Endothelial cell of umbilical vein (primary cell): ENCODE results near the gene VCP. TPM values are rescaled to one million over a fixed set of nuclear protein-coding genes. Genes with fewer than 3 reads are reported as not detected.

Experiments used
- BruUV-seq: library from RNA; stranded (reverse); fragments of 400-500 nt; replicated peaks from 2 replicates; lab custom pipeline; 2021; lab: Mats Ljungman, UMichigan
- CTCF ChIA-PET: fragments of 300-600, 350-600 bp; sonication (Branson Sonifier 250); formaldehyde crosslinking; loops from one replicate; lab custom pipeline; 2021; ENCODE audit warnings: antibody characterized with exemption, inconsistent platforms; lab: Charles Lee
- POLR2A ChIA-PET: fragments of 300-600, 350-600 bp; sonication (Branson Sonifier 250); formaldehyde crosslinking; loops from one replicate; lab custom pipeline; 2021; ENCODE audit warnings: antibody characterized with exemption, inconsistent platforms; lab: Charles Lee
- DNase-seq: peaks from one replicate; pipeline ENCODE4 v3.0.0-alpha.2; 2011; ENCODE audit warnings: low read depth, low spot score
- FAIRE-seq: peaks from 2 replicates; lab custom pipeline; 2011; peaks lifted over from hg19 to GRCh38; lab: Jason Lieb, UNC
- H2AFZ ChIP-seq: 2 replicates; pipeline ENCODE4 v1.6.0; 2012; ENCODE audit warnings: low read depth, low read length, control low read depth, inconsistent platforms
- H3K27ac ChIP-seq: 2 replicates; pipeline ENCODE4 v1.5.1; 2011; ENCODE audit warnings: low read depth, mild to moderate bottlenecking, control low read depth, low read length, moderate library complexity; ENCODE audit not compliant: insufficient read depth
- H3K27me3 ChIP-seq, 2 experiments: 2 replicates each; pipeline versions ENCODE4 v1.6.0 to v1.6.1; 2011; ENCODE audit warnings: low read length in 2 of 2, mixed read lengths in 1 of 2; ENCODE audit not compliant: control insufficient read depth in 2 of 2, insufficient read depth in 2 of 2
- H3K36me3 ChIP-seq, 2 experiments: 2 replicates in 1 of 2; 3 replicates in 1 of 2; pipeline ENCODE4 v1.5.1; 2011; ENCODE audit warnings: low read length in 2 of 2, mild to moderate bottlenecking in 1 of 2, moderate library complexity in 1 of 2; ENCODE audit not compliant: control insufficient read depth in 2 of 2, insufficient read depth in 2 of 2; ENCODE audit errors: extremely low read depth in 1 of 2
- H3K4me1 ChIP-seq: 3 replicates; pipeline ENCODE4 v1.5.1; 2011; ENCODE audit warnings: mild to moderate bottlenecking, low read length; ENCODE audit not compliant: control insufficient read depth, insufficient read depth; ENCODE audit errors: extremely low read depth
- H3K4me2 ChIP-seq: 2 replicates; pipeline ENCODE4 v1.6.1; 2011; ENCODE audit warnings: low read length, control low read depth, mixed read lengths; ENCODE audit not compliant: insufficient read depth
- H3K4me3 ChIP-seq, 3 experiments: fragments of 200-600 bp in 1 of 3; sonication (generic), shearing (Covaris generic) in 1 of 3; replicated peaks in 1 of 3; 2 replicates each; pipeline ENCODE4 v1.5.1; 2011 to 2016; ENCODE audit warnings: control low read depth in 3 of 3, low read length in 3 of 3, mild to moderate bottlenecking in 2 of 3, inconsistent platforms in 1 of 3, low read depth in 1 of 3, moderate library complexity in 1 of 3; ENCODE audit not compliant: insufficient read depth in 1 of 3
- H3K79me2 ChIP-seq: 2 replicates; pipeline ENCODE4 v1.6.0; 2012; ENCODE audit warnings: low read length, inconsistent platforms; ENCODE audit not compliant: control insufficient read depth, insufficient read depth
- H3K9ac ChIP-seq: replicated peaks from 2 replicates; pipeline ENCODE3; 2011; ENCODE audit warnings: low read length, control low read depth; ENCODE audit not compliant: insufficient read depth; ENCODE audit errors: extremely low read depth
- H3K9me1 ChIP-seq: replicated peaks from 3 replicates; pipeline ENCODE4 v1.6.0; 2011; ENCODE audit warnings: mild to moderate bottlenecking, low read length; ENCODE audit not compliant: control insufficient read depth, insufficient read depth; ENCODE audit errors: extremely low read depth
- H3K9me3 ChIP-seq: replicated peaks from 2 replicates; pipeline ENCODE4 v1.5.1; 2012; ENCODE audit warnings: low read length, inconsistent platforms; ENCODE audit not compliant: control insufficient read depth, insufficient read depth
- H4K20me1 ChIP-seq: replicated peaks from 2 replicates; pipeline ENCODE3; 2011; ENCODE audit warnings: mild to moderate bottlenecking, low read length; ENCODE audit not compliant: control insufficient read depth, insufficient read depth; ENCODE audit errors: extremely low read depth
- EZH2 ChIP-seq: IDR thresholded peaks from 2 replicates; pipeline ENCODE4 v1.6.1; 2012; ENCODE audit warnings: borderline replicate concordance, low read depth, mild to moderate bottlenecking, moderate library complexity, low read length, inconsistent platforms; ENCODE audit not compliant: severe bottlenecking
- GATA2 ChIP-seq: IDR thresholded peaks from 2 replicates; pipeline ENCODE4 v1.7.0; 2011; ENCODE audit warnings: low read depth, mild to moderate bottlenecking, moderate library complexity, mixed read lengths, low read length; ENCODE audit not compliant: insufficient read length, insufficient read depth
- MYC ChIP-seq: IDR thresholded peaks from one replicate; pipeline ENCODE4 v1.6.1; 2011; ENCODE audit warnings: mild to moderate bottlenecking, low read depth, low read length
- POLR2A ChIP-seq: IDR thresholded peaks from 2 replicates; pipeline ENCODE4 v1.6.1; 2012; ENCODE audit warnings: low read depth, mild to moderate bottlenecking, control low read depth, low read length
- POLR2AphosphoS5 ChIP-seq: IDR thresholded peaks from 2 replicates; pipeline ENCODE4 v1.6.1; 2012; ENCODE audit warnings: low read depth, mild to moderate bottlenecking, control low read depth, low read length, moderate library complexity; ENCODE audit not compliant: insufficient read depth
- dilution Hi-C: fragments of 300-500 bp; cut with MboI; formaldehyde crosslinking; loops from one replicate; pipeline ENCODE4 v1.15.0; 2019; ENCODE audit warnings: low sequenced_read_pairs; ENCODE audit not compliant: extremely low pct_ligation_motif_present
- intact Hi-C: fragments of 100-400 bp; cut with micrococcal nuclease; formaldehyde crosslinking; loops from one replicate; pipeline ENCODE4 v1.10.0; 2022
- polyA plus RNA-seq, 4 experiments: library from polyadenylated mRNA; depleted of rRNA in 3 of 4; stranded (reverse) in 3 of 4; unstranded in 1 of 4; fragments of >200 nt; gene quantifications; 2 replicates each; pipeline versions ENCODE4 v1.2.1 to v1.2.3, GENCODE V29; 2011 to 2012; ENCODE audit warnings: missing spikeins in 1 of 4
- total RNA-seq: library from RNA; stranded (reverse); gene quantifications from 2 replicates; pipeline ENCODE4 v1.2.3, GENCODE V29; 2021
- TF ChIP-seq, protein P1 (sequence below): IDR thresholded peaks from 2 replicates; pipeline ENCODE4 v1.6.1; 2011; ENCODE audit not compliant: insufficient read depth, insufficient read length
- TF ChIP-seq, protein P2 (sequence below), 2 donors: IDR thresholded peaks; 1 replicate in 1 of 2; 2 replicates in 1 of 2; pipeline ENCODE4 v1.5.1; 2011; ENCODE audit warnings: low read length in 2 of 2, mild to moderate bottlenecking in 2 of 2, moderate library complexity in 2 of 2, control low read depth in 1 of 2, inconsistent platforms in 1 of 2, low read depth in 1 of 2; ENCODE audit not compliant: insufficient read depth in 1 of 2; ENCODE audit errors: extremely low read depth in 1 of 2

Gene VCP
- total and polyA plus RNA-seq, 2 donors (not counting 3 experiments of a cell fraction or from before 2014, with no cell fraction given): 349 to 493 TPM

DNA sequence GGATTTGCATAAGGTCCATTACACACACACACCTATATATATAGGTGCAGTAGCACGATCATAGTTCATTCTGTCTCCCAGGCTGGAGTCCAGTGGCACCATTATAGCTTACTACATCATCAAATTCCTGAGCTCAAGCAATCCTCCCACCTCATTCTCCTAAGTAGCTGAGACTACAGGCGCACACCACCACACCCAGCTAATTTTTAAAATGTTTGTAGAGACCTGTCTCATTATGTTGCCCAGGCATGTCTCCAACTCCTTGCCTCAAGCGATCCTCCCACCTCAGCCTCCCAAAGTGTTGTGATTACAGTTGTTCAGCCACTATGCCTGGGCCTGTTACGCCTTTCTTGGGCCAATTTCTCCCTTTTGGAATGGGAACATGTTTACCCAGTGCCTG, 43.2 kb downstream of the VCP start:
- no peak for TF ChIP-seq GATA2
- TF ChIP-seq MYC: no peak
- TF ChIP-seq POLR2AphosphoS5: no peak
- TF ChIP-seq, protein P1, sequence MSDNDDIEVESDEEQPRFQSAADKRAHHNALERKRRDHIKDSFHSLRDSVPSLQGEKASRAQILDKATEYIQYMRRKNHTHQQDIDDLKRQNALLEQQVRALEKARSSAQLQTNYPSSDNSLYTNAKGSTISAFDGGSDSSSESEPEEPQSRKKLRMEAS: no peak
- TF ChIP-seq EZH2: no peak
- no peak for TF ChIP-seq POLR2A
- TF ChIP-seq, protein P2, sequence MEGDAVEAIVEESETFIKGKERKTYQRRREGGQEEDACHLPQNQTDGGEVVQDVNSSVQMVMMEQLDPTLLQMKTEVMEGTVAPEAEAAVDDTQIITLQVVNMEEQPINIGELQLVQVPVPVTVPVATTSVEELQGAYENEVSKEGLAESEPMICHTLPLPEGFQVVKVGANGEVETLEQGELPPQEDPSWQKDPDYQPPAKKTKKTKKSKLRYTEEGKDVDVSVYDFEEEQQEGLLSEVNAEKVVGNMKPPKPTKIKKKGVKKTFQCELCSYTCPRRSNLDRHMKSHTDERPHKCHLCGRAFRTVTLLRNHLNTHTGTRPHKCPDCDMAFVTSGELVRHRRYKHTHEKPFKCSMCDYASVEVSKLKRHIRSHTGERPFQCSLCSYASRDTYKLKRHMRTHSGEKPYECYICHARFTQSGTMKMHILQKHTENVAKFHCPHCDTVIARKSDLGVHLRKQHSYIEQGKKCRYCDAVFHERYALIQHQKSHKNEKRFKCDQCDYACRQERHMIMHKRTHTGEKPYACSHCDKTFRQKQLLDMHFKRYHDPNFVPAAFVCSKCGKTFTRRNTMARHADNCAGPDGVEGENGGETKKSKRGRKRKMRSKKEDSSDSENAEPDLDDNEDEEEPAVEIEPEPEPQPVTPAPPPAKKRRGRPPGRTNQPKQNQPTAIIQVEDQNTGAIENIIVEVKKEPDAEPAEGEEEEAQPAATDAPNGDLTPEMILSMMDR (IDR thresholded peaks at IDR 0.05; ENCODE audit: extremely low read depth in 1 of 2, insufficient read depth in 1 of 2, low read depth in 1 of 2, low read length in 2 of 2): no peak
- dilution Hi-C loops (no loop called here), intact Hi-C loops (no loop called here)
- Histone ChIP-seq H3K27ac (no peak overlapping the region), H3K27me3 (no peaks in the 10 kb centered on the region), H3K4me2 (no peak overlapping the region), H3K9ac (no peak overlapping the region), H3K4me3 (no peak overlapping the region), H3K9me3 (no peaks in the 10 kb centered on the region), H4K20me1 (no peaks in the 10 kb centered on the region), H3K4me1 (peaks cover 9% of the 10 kb centered on the region), H2AFZ (no peak overlapping the region), H3K36me3 (no peaks in the 10 kb centered on the region), H3K9me1 (no peaks in the 10 kb centered on the region), H3K79me2 (no peaks in the 10 kb centered on the region)
- BruUV-seq: no TSS peak
- ChIA-PET POLR2A (no interaction called here), CTCF (interaction anchor here (1.3 to 4.5 kb wide), 4 partner anchors 14 to 44 kb away, joined by 3 to 29 read pairs (median 4); no protein-coding TSS in a partner anchor)
- FAIRE-seq (no peak), DNase-seq (no peak)
